Measurements from ENCODE around the gene XPOT. TPM values are rescaled to one million over a fixed set of nuclear protein-coding genes. Genes with fewer than 3 reads are reported as not detected.

The XPOT gene
- total RNA-seq, 1 donor from 2014 or later: 46.5 TPM

GRCh38 chr12:64395739-64396138 lies 8.5 kb upstream of the XPOT start:
- no peaks in the 10 kb centered on the region for H3K9me3 Mint-ChIP-seq (ENCODE audit: unreplicated experiment)
- H3K36me3 Mint-ChIP-seq (ENCODE audit: low read depth, unreplicated experiment): no peaks in the 10 kb centered on the region
- no peak overlapping the region for H3K27ac Mint-ChIP-seq (ENCODE audit: unreplicated experiment)
- peaks cover 6% of the 10 kb centered on the region for H3K27me3 Mint-ChIP-seq (ENCODE audit: unreplicated experiment)
- DNase-seq (ENCODE audit: low spot score): no peak
- TF ChIP-seq CTCF (IDR thresholded peaks at IDR 0.05; ENCODE audit: unreplicated experiment): no peak
- H3K4me3 Mint-ChIP-seq (ENCODE audit: unreplicated experiment): no peak overlapping the region
- H3K4me1 Mint-ChIP-seq (ENCODE audit: unreplicated experiment): no peaks in the 10 kb centered on the region

DNA sequence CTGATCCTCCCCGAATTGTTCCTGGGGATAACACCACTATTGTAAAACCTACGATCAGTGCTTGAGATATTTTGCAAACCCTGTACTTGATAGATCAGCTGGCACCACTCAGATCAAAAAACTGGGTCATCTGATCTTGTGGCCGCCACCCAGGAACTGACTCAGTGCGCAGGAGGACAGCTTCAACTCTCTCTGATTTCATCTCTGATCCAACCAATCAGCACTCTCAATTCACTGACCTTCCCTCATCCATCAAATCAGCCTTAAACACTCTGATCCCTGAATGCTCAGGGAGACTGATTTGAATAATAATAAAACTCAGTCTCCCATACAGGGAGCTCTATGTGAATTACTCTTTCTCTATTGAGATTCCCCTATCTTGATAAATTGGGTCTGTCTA lies 4.2 kb upstream of the XPOT start:
- Mint-ChIP-seq H3K27me3 (ENCODE audit: unreplicated experiment) (peaks cover under 1% of the 10 kb centered on the region), H3K36me3 (ENCODE audit: low read depth, unreplicated experiment) (no peaks in the 10 kb centered on the region), H3K4me1 (ENCODE audit: unreplicated experiment) (no peaks in the 10 kb centered on the region), H3K9me3 (ENCODE audit: unreplicated experiment) (no peaks in the 10 kb centered on the region), H3K4me3 (ENCODE audit: unreplicated experiment) (no peak overlapping the region), H3K27ac (ENCODE audit: unreplicated experiment) (no peak overlapping the region)
- no peak for DNase-seq (ENCODE audit: low spot score)
- TF ChIP-seq CTCF (IDR thresholded peaks at IDR 0.05; ENCODE audit: unreplicated experiment): no peak

- Mint-ChIP-seq H3K27ac (ENCODE audit: unreplicated experiment) (no peak overlapping the region), H3K4me1 (ENCODE audit: unreplicated experiment) (no peaks in the 10 kb centered on the region), H3K27me3 (ENCODE audit: unreplicated experiment) (peaks cover 4% of the 10 kb centered on the region), H3K9me3 (ENCODE audit: unreplicated experiment) (no peaks in the 10 kb centered on the region), H3K36me3 (ENCODE audit: low read depth, unreplicated experiment) (no peaks in the 10 kb centered on the region), H3K4me3 (ENCODE audit: unreplicated experiment) (no peak overlapping the region)
- DNase-seq (ENCODE audit: low spot score): no peak
- no peak for TF ChIP-seq CTCF (IDR thresholded peaks at IDR 0.05; ENCODE audit: unreplicated experiment)
Measured at GRCh38 chr12:64402181-64402580, 2.0 kb upstream of the XPOT start.

GRCh38 chr12:64404470-64405256 lies 471 bp downstream of the XPOT start:
- Mint-ChIP-seq H3K36me3 (ENCODE audit: low read depth, unreplicated experiment) (no peaks in the 10 kb centered on the region), H3K27ac (ENCODE audit: unreplicated experiment) (peak overlapping the region; percentile 86), H3K9me3 (ENCODE audit: unreplicated experiment) (no peaks in the 10 kb centered on the region), H3K4me3 (ENCODE audit: unreplicated experiment) (peak overlapping the region; percentile 92), H3K27me3 (ENCODE audit: unreplicated experiment) (peaks cover 4% of the 10 kb centered on the region), H3K4me1 (ENCODE audit: unreplicated experiment) (peaks cover 5% of the 10 kb centered on the region)
- no peak for TF ChIP-seq CTCF (IDR thresholded peaks at IDR 0.05; ENCODE audit: unreplicated experiment)
- DNase-seq (ENCODE audit: low spot score): peak; percentile 52

Measured in endothelial cell (in vitro differentiated cells).